K562 (cell line): ENCODE results near the gene CCT8L2. TPM values are rescaled to one million over a fixed set of nuclear protein-coding genes. Genes with fewer than 3 reads are reported as not detected.
A peak's percentile ranks its signal among the peaks of the same experiment; 100 is the strongest.

Source experiments
- ATAC-seq: fragments of 200-7000 bp; cut with Tn5 transposase; 3 replicates; pipeline ENCODE4 v1.9.1; 2020; ENCODE audit warnings: moderate library complexity
- BruUV-seq: library from RNA; stranded (reverse); fragments of 400-500 nt; replicated peaks from 2 replicates; lab custom pipeline; 2021; lab: Mats Ljungman, UMichigan
- CTCF ChIA-PET: fragments of 300-600 bp; formaldehyde crosslinking; extraction: SDS; loops from one replicate; lab custom pipeline; 2021; ENCODE audit warnings: low intra/inter-chr PET ratio; lab: Yijun Ruan, JAX
- POLR2A ChIA-PET: fragments of 300-600, 350-650 bp; sonication (Branson Sonifier 250); formaldehyde crosslinking; extraction: SDS; loops from one replicate; lab custom pipeline; 2021; ENCODE audit warnings: antibody characterized with exemption, inconsistent platforms; lab: Yijun Ruan, JAX
- DNase-seq, 4 experiments: peaks; one replicate each; pipeline versions ENCODE4 v3.0.0 to v3.0.0-alpha.2; 2011 to 2018; ENCODE audit warnings: low spot score in 3 of 4, mixed read lengths in 3 of 4; ENCODE audit errors: extremely low read depth in 1 of 4
- FAIRE-seq: peaks from 2 replicates; lab custom pipeline; 2011; peaks lifted over from hg19 to GRCh38; lab: Jason Lieb, UNC
- H2AFZ ChIP-seq: 2 replicates; pipeline ENCODE4 v1.6.0; 2011; ENCODE audit warnings: low read depth, low read length, control low read depth, inconsistent platforms
- H3K27ac ChIP-seq: fragments of 200-600 bp; 3 replicates; pipeline ENCODE4 v1.8.0; 2011; ENCODE audit warnings: low read depth, mild to moderate bottlenecking, control low read depth, inconsistent platforms, low read length, moderate library complexity, mixed read lengths; ENCODE audit errors: extremely low read depth
- H3K27me3 ChIP-seq, 2 experiments: fragments of 300-600 bp in 1 of 2; 2 replicates in 1 of 2; 3 replicates in 1 of 2; pipeline versions ENCODE4 v1.6.0 to v1.8.0; 2011; ENCODE audit warnings: inconsistent platforms in 2 of 2, low read length in 2 of 2, mild to moderate bottlenecking in 1 of 2, mixed read lengths in 1 of 2, moderate library complexity in 1 of 2; ENCODE audit not compliant: control insufficient read depth in 2 of 2, insufficient read depth in 2 of 2
- H3K36me3 ChIP-seq: fragments of 300-600 bp; 3 replicates; pipeline ENCODE4 v1.8.0; 2011; ENCODE audit warnings: mild to moderate bottlenecking, low read length, inconsistent platforms; ENCODE audit not compliant: control insufficient read depth, insufficient read depth
- H3K4me1 ChIP-seq, 2 experiments: fragments of 200-600 bp in 1 of 2; replicated peaks in 1 of 2; 2 replicates in 1 of 2; 3 replicates in 1 of 2; pipeline versions ENCODE4 v1.5.1 to v1.8.0; 2011; ENCODE audit warnings: inconsistent platforms in 2 of 2, low read length in 2 of 2, mild to moderate bottlenecking in 1 of 2, mixed read lengths in 1 of 2, moderate library complexity in 1 of 2; ENCODE audit not compliant: control insufficient read depth in 2 of 2, insufficient read depth in 2 of 2
- H3K4me2 ChIP-seq: 2 replicates; pipeline ENCODE4 v1.6.1; 2011; ENCODE audit warnings: low read length, control low read depth, inconsistent platforms, mixed read lengths; ENCODE audit not compliant: insufficient read depth
- H3K4me3 ChIP-seq: fragments of 200-600 bp; sonication (generic), shearing (Covaris generic); 2 replicates; pipeline ENCODE4 v1.5.1; 2016; ENCODE audit warnings: control low read depth, inconsistent platforms
- H3K79me2 ChIP-seq: fragments of 200-600 bp; 3 replicates; pipeline ENCODE4 v1.8.0; 2011; ENCODE audit warnings: low read length, inconsistent platforms; ENCODE audit not compliant: control insufficient read depth, insufficient read depth
- H3K9ac ChIP-seq, 2 experiments: 2 replicates each; pipeline versions ENCODE4 v1.6.0 to v1.6.1; 2011; ENCODE audit warnings: low read depth in 2 of 2, low read length in 2 of 2, control low read depth in 1 of 2, inconsistent platforms in 1 of 2, mild to moderate bottlenecking in 1 of 2, mixed read lengths in 1 of 2; ENCODE audit not compliant: insufficient read depth in 1 of 2
- H3K9me1 ChIP-seq: one replicate; pipeline ENCODE4 v1.6.0; 2011; ENCODE audit warnings: inconsistent platforms, mild to moderate bottlenecking, low read length, moderate library complexity; ENCODE audit not compliant: control insufficient read depth, insufficient read depth
- H3K9me3 ChIP-seq: replicated peaks from 2 replicates; pipeline ENCODE4 v1.5.1; 2011; ENCODE audit warnings: low read depth, low read length, inconsistent platforms; ENCODE audit not compliant: control insufficient read depth, insufficient read depth
- H4K20me1 ChIP-seq: replicated peaks from 2 replicates; pipeline ENCODE4 v1.6.1; 2011; ENCODE audit warnings: low read length, inconsistent platforms, mixed read lengths; ENCODE audit not compliant: control insufficient read depth, insufficient read depth
- FOXK1 ChIP-seq: sonication (generic); formaldehyde crosslinking; IDR thresholded peaks from 2 replicates; pipeline ENCODE4 v1.8.0; 2022; ENCODE audit warnings: missing genetic modification reagents, mild to moderate bottlenecking, borderline replicate concordance
- POLR2AphosphoS5 ChIP-seq: IDR thresholded peaks from 2 replicates; pipeline ENCODE4 v1.6.1; 2011; ENCODE audit warnings: mild to moderate bottlenecking, low read depth, low read length, moderate library complexity; ENCODE audit not compliant: control insufficient read depth, insufficient read depth
- POLR2G ChIP-seq: fragments of 200-400 bp; formaldehyde crosslinking; IDR thresholded peaks from 2 replicates; pipeline ENCODE4 v1.6.1; 2017; ENCODE audit warnings: low read depth, mild to moderate bottlenecking, antibody characterized with exemption, low read length, moderate library complexity
- RBFOX2 ChIP-seq: fragments of 200-400 bp; formaldehyde crosslinking; IDR thresholded peaks from 2 replicates; pipeline ENCODE4 v1.6.1; 2017; ENCODE audit warnings: low read depth, mild to moderate bottlenecking, low read length, moderate library complexity
- SRSF3 ChIP-seq: fragments of 200-400 bp; formaldehyde crosslinking; IDR thresholded peaks from 2 replicates; pipeline ENCODE4 v1.6.1; 2016; ENCODE audit warnings: mild to moderate bottlenecking, low read length, moderate library complexity; ENCODE audit not compliant: insufficient read depth
- ZNF232 ChIP-seq: sonication (generic); formaldehyde crosslinking; IDR thresholded peaks from 2 replicates; pipeline ENCODE4 v1.8.0; 2022; ENCODE audit warnings: mild to moderate bottlenecking, missing genetic modification reagents
- whole genome bisulfite sequencing: fragments of 100-300 bp; shearing (Covaris generic); methylation state at CpG from one replicate; pipeline ENCODE4 v1.1.6; 2016; ENCODE audit warnings: low coverage, mixed read lengths; ENCODE audit not compliant: insufficient coverage; ENCODE audit errors: missing lambda C conversion rate; 5-methylcytosine and 5-hydroxymethylcytosine counted together
- in situ Hi-C: fragments of 300-500 bp; cut with MboI; formaldehyde crosslinking; loops from 4 replicates; pipeline ENCODE4 v1.15.0; 2018; ENCODE audit warnings: inconsistent platforms, mixed read lengths
- intact Hi-C: fragments of 100-400 bp; cut with micrococcal nuclease; formaldehyde crosslinking; loops from 2 replicates; pipeline ENCODE4 v1.14.2; 2022
- polyA plus RNA-seq, 8 experiments: library from polyadenylated mRNA; depleted of rRNA in 4 of 8; stranded (reverse) in 5 of 8; unstranded in 3 of 8; fragments of >200 nt; fragmentation: Nextera tagmentation in 2 of 8; fragmentation: Illumina TruSeq in 1 of 8; extraction: Ambion mirVana in 2 of 8; extraction: Trizol in 1 of 8; gene quantifications; 2 replicates each; pipeline versions ENCODE4 v1.2.1 to v1.2.3, GENCODE V29; 2011 to 2014; ENCODE audit warnings: inconsistent platforms in 1 of 8, missing spikeins in 1 of 8
- total RNA-seq, 7 experiments: library from RNA; depleted of rRNA in 6 of 7; stranded (reverse); fragments of >200 nt in 6 of 7; fragmentation: Illumina TruSeq in 2 of 7; extraction: Trizol in 2 of 7; gene quantifications; 2 replicates each; pipeline versions ENCODE4 v1.2.1 to v1.2.3, GENCODE V29; 2011 to 2021; ENCODE audit warnings: low replicate concordance in 1 of 7
- TF ChIP-seq, protein P1 (sequence below), 2 experiments: fragments of 200-800 bp in 1 of 2; sonication (Bioruptor generic) in 1 of 2; sonication (generic) in 1 of 2; formaldehyde crosslinking in 1 of 2; IDR thresholded peaks in 1 of 2; conservative IDR thresholded peaks in 1 of 2; 2 replicates each; pipeline versions ENCODE4 v1.5.0 to v1.6.1; 2016 to 2020; ENCODE audit warnings: missing compliant biosample characterization in 1 of 2, missing genetic modification characterization in 1 of 2, missing genetic modification reagents in 1 of 2

CCT8L2 gene
- total and polyA plus RNA-seq, 9 of the 15 experiments (the other 6 are each of a cell fraction or from before 2014, with no cell fraction given), result 0.13 TPM; not detected in 8

DNA sequence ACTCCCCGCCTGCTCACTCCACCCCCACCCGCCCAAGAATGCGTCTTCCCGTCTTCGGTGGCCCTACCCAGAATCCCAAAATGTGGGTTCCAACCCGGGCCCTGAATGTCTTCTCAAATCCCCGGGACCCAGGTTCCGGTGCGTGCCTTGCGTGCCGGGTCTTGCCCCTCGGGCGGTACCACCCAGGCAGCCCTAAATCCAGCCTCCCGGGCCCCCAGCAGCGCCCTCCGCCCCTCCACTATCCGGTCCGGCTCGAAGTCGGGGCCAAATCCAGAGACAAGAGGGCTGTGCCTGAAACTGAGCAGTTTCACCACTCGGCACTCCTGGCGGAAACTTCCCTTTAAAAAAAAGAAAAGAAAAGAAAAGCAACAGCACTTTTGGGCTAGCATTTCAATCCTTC, 16.3 kb upstream of the CCT8L2 start:
- Histone ChIP-seq H3K9me3 (no peaks in the 10 kb centered on the region), H3K79me2 (peaks cover 85% of the 10 kb centered on the region), H3K27me3 (no peaks in the 10 kb centered on the region), H3K9ac (no peak overlapping the region; a peak in 1 of 4 replicates), H3K4me2 (no peak overlapping the region), H3K4me3 (no peak overlapping the region), H3K4me1 (peaks cover 8 to 21% of the 10 kb centered on the region in 2 experiments; a peak in 4 of 5 replicates), H3K27ac (no peak overlapping the region), H2AFZ (no peak overlapping the region), H3K9me1 (no peaks in the 10 kb centered on the region), H3K36me3 (peaks cover 46% of the 10 kb centered on the region), H4K20me1 (peaks cover 11% of the 10 kb centered on the region; the same call in 1 of the 2 replicates)
- BruUV-seq, result no TSS peak
- in situ Hi-C loops (no loop called here), intact Hi-C loops (no loop called here)
- TF ChIP-seq RBFOX2 (peak; percentile 58; the same call in 1 of the 2 replicates), ZNF232 (CRISPR knock-in tag) (no peak), SRSF3 (0 out of 2 replicates have a peak, but pooled peaks have one; percentile 14), FOXK1 (CRISPR knock-in tag) (no peak), POLR2G (peak; percentile 49; the same call in 1 of the 2 replicates), POLR2AphosphoS5 (0 out of 2 replicates have a peak, but pooled peaks have one; percentile 4)
- TF ChIP-seq, protein P1, sequence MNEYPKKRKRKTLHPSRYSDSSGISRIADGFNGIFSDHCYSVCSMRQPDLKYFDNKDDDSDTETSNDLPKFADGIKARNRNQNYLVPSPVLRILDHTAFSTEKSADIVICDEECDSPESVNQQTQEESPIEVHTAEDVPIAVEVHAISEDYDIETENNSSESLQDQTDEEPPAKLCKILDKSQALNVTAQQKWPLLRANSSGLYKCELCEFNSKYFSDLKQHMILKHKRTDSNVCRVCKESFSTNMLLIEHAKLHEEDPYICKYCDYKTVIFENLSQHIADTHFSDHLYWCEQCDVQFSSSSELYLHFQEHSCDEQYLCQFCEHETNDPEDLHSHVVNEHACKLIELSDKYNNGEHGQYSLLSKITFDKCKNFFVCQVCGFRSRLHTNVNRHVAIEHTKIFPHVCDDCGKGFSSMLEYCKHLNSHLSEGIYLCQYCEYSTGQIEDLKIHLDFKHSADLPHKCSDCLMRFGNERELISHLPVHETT (CRISPR knock-in tag; conservative IDR thresholded peaks at IDR 0.05 in 1 of 2, IDR thresholded peaks at IDR 0.05 in 1 of 2), result 0 out of 4 replicates have a peak, but pooled peaks of 1 of the 2 experiments have one; percentile 16
- CTCF ChIA-PET, result no interaction called here
- POLR2A ChIA-PET, result no interaction called here
- FAIRE-seq (no peak), ATAC-seq (no peak), DNase-seq (peak in 3 of 4 experiments; percentile 30 to 56 (median 48))
- WGBS, result 76% methylated on average over 22 of the region's 22 CpGs
